GM19239 (cell line): ENCODE data around the gene GRID1.

ENCODE experiments used
- DNase-seq: peaks from one replicate; pipeline ENCODE4 v3.0.0; 2011; ENCODE audit warnings: low spot score; ENCODE audit not compliant: insufficient read length
- FAIRE-seq: peaks from 2 replicates; lab custom pipeline; 2011; peaks lifted over from hg19 to GRCh38; lab: Jason Lieb, UNC

GRID1 gene

DNA sequence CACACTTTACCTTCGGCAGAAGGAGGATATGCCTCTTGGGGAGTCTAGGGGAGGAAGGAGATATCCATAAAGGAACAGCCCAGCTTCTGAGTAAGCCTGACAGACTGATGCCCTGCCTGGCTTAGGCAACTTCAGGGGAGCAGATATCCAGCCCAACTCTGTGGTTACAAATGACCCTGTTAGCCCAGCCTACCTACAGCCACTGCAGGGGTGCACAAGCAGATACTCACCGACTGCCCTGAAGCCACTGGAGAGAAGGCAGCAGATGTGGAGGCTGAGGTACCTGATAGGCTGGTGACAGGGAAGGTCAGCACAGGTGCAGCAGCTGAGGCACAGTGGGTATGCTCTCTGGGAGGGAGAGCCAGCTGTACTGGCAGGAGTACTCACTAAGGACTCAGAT, 770.2 kb downstream of the GRID1 start:
- no peak for DNase-seq
- FAIRE-seq, result no peak

DNA sequence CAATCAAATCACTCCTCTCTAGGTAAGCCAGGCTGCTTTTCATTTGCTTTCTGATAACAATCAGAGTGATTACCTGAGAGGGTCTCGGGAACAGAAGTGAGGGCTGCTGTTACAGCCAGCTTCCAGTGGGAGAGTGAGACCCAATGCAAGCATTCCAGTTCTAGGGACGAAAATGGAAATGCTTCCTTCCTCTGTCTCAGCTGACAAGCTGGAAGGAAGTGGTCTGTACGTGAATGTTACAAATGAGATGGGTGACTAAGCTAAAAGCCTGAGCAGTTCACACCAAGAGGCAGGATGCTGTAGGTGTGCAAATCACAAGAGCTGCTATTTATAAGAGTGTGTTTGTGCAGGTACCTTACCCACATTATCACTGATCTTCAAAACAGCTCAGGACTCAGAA, 772.4 kb downstream of the GRID1 start:
- no peak for FAIRE-seq
- DNase-seq, result no peak

DNA sequence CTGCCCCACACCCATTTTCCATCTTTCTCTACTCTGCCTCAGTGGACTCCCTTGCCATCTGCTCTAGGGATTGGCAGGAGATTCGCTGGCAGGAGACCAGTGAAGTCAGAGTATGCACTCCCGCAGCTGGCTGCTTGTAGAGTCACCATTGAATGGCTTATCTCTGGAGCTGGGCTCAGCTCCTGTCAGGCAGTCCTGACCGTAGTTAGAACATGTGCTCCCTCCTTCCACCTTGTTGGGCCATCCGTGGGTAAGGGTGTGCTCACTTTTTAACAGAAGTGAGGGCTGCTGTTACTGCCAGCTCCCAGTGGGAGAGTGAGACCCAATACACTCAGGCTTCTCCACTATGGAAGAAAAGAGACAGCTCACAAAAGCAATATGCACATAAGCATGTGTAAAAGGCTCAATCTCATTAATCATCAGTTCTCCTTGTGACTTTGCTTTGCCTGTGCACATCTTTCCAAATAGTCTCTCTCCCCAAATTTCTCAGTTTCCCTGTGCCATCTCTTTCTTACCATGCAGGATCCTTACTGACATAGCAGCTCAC, 773.3 kb downstream of the GRID1 start:
- FAIRE-seq, result no peak

DNA sequence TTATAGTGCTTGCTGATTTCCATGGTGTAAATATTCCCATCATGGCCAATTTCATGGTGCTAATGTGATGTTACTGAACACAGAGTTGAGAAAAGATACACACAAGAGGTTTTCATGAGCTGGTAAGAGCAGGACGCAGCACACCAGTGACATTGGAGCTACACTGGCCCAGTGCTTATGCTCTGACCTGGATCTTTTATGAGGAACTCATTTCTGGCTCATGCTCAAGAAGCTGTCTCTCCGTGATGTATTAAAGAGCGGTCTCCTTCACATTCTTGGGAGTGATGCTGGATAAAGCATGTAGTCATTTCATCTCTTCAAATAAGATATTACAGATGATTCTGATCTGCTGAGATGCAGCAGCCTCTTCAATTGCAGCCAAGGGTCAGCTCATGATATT, 785.2 kb downstream of the GRID1 start:
- DNase-seq (no peak), FAIRE-seq (no peak)

More for the DNA sequence above, 773.3 kb downstream of the GRID1 start:
- no peak for DNase-seq

DNA sequence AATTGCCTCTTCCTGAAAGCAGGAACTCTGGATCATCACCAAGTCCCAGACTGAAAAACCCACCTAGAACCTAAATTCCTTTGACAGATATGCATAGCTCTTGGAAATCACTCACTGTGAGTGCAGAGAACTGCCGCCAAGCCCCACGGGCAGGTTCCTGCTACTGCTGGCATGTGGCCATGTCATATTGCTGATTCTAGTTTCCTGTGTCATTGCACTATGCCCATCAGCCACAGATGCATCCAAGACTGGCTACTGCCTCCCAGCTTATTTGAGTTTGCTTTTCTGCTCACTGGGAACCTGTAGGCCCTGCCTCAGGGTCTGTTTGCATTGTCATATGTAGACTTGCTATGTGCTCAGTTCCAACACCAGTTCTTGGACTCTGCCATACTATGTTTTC, 786.0 kb downstream of the GRID1 start:
- DNase-seq (no peak), FAIRE-seq (no peak)

DNA sequence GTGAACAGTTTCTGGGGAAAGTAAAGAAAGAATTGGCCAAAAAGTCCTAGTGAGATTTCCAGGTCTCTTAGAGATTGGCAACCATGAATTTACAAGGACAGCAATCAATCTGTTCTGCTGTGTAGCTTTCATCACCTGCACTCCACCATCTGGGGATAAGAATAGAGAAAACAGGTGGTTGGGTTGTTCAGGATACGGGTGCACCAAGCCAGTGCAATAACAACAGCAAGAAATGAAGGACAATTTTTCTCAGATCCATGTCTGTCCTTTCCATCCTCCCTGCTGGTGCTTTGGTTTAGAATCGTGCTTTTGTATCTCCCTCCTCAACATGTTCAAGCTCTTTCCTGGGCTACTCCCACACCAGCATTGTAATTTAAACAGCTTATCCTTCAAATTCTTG, 787.7 kb downstream of the GRID1 start:
- no peak for DNase-seq

DNA sequence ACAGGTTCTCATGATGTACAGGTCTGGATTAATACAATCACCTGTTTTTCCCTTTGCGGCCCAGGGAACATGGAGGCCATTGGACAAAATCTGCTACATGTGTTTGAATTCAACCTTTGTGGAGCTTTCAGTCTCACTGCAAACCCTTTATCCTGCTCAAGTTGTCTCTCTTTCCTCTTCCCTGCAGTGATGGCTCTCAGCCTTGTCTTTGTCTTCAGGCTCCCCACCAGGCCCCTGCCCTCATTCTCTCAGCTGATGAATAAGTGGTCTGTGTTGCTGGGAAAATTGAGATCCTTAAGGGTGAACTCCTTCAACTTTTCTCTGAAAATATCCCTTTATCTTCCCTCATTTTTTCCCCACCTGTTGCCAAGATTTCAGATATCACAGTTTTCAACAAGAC, 791.2 kb downstream of the GRID1 start:
- no peak for DNase-seq
- FAIRE-seq, result no peak

More for the DNA sequence above, 787.7 kb downstream of the GRID1 start:
- FAIRE-seq, result no peak

DNA sequence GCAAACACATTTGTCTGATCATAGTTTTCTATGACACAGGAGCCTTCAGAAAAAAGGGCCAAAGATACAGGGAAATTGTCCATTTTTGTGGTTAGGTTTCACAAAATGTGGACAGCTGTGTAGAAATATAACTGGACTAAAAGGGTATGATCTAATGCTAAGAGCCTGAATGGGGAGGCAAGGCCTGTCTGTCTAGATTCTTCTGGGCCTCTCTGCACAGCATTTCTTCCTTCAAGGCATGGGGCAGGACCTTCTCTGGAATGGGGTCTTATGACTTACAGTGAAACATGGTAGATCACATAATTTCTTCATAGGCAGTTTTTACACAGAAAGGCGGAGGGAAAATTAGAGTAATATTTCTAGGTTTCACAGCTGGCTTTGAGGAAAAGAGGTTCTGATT, 795.7 kb downstream of the GRID1 start:
- DNase-seq, result no peak
- FAIRE-seq, result no peak

DNA sequence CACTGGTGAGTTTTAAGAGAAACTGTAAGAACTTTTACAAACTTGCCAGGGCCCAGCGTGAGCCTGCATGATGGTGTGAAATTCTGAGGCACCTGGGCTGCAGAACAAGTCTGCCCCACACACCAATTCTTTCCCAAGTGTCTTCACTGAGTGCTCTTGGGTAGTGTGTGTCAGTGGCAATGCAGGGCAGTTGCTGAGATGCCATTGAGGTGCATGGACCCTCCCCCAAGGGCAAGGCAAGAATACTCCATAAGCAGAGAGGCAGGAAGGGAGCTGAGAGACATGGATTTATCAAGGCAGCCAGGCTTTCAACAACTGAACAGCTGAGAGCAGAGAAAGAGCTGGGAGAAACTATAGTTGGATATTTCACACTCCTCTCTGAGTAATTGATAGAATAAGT, 801.2 kb downstream of the GRID1 start:
- FAIRE-seq, result no peak
- no peak for DNase-seq

DNA sequence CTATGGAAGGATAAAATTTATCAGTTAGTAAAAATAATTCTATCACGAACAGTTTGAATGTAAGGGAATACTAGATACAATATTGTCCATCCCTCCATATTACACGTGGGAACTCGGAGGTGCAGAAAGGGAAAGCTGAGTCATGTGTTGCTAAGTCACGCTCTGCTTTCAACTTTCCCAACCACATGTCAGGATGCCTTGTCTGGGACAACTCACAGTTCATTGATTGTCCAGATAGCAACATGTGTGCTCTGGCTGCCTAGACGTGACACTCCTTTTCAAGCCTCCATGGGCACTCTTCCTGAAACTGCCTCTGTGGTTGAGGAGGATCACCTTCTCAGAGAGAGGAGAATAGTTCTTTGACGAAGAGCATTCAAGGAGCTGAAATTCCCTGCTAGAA, 808.1 kb downstream of the GRID1 start:
- FAIRE-seq (no peak), DNase-seq (no peak)

DNA sequence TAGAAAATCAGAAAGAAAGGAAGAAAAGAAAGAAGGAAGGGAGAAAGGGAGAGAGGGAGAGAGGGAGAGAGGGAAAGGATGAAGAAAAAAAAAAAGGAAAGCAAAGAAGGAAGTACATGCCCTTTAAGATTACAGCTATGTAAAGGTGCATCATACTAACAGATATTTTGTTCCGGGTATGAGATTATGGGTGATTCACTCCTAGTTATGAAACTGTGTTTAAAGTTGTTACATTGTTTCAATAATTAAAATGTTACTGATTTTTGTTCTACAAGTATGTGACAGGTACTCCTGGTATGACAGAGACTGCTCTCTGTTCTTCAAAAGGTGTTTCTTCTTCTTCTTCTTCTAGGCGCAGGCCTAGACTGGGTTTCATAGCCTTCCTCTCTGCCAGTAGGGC, 808.9 kb downstream of the GRID1 start:
- DNase-seq (no peak), FAIRE-seq (no peak)

DNA sequence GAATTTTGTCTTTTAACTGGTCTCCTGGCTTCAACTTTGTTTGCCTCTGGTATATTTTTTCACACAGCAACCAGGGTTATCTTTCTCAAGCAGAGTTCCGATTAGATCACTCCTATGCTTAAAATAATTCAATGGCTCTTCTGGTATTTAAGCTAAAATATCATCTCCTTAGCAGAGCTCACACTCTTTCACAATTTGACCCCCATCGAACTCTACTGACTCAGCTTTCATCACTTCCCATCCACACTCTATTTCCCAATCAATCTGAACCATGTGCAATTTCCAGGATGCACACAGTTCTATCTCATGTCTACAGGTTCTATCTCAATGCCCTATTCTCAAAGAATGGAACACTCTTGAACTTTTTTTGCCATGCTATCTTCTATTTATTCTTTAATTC, 809.5 kb downstream of the GRID1 start:
- DNase-seq (no peak), FAIRE-seq (no peak)
